ENCODE results near the gene KIN.

Gene KIN

DNA sequence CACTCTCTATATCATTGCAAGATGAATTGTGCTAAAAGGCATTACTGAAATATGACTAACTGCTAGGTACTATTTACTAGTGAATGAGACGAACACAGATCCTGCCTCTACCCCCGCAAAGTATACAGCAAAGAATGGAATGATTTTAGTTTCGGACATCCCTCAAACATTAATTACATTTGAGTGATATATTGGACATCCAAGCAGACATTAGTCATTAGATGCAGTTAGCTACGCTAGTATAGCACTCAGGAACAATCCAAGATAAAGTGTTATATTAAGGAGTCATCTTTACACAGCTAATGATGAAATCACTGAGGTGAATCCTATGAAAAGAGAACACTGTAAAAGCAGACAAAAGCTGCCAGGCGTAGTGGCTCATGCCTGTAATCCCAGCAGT lies 23.2 kb upstream of the KIN start:
- in situ Hi-C loops (cut with MboI; ENCODE audit: low sequenced_read_pairs) = no loop called here

DNA sequence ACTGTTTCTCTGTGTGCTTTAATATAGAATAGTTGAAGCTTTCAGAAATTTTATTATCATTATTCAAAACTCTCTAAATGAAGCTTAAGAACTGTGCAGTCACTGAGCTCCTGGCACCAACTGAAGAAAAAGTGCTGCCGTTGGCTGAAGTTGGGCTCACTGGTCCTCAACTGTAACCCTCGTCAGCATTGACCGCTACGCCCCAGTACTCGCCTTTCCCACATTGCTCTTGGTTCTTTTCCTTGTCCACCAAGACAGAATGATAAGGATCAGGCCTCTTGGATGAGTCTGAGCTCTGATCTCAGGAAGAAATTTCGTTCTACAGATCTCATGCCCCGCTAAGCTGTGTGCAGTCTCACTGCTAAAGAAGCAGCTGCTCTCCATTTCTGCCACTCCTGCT lies 22.6 kb upstream of the KIN start:
- Histone ChIP-seq H3K27me3 (ENCODE audit: low read depth) (no peaks in the 10 kb centered on the region), H3K4me3 (no peak overlapping the region), H3K36me3 (replicated peaks) (peaks cover 20% of the 10 kb centered on the region), H3K9me3 (no peaks in the 10 kb centered on the region), H3K4me1 (no peaks in the 10 kb centered on the region)
- in situ Hi-C loops (cut with MboI; ENCODE audit: low sequenced_read_pairs) = no loop called here
- DNase-seq (ENCODE audit: low spot score in 2 of 2) = no peak

More for the DNA sequence above, 23.2 kb upstream of the KIN start:
- Histone ChIP-seq H3K4me3 (no peak overlapping the region), H3K4me1 (no peaks in the 10 kb centered on the region), H3K36me3 (replicated peaks) (peaks cover 17% of the 10 kb centered on the region), H3K9me3 (no peaks in the 10 kb centered on the region), H3K27me3 (ENCODE audit: low read depth) (no peaks in the 10 kb centered on the region)
- DNase-seq (ENCODE audit: low spot score in 2 of 2) = no peak

- H3K36me3 ChIP-seq (replicated peaks) = peaks cover 35% of the 10 kb centered on the region
- in situ Hi-C loops (cut with MboI; ENCODE audit: low sequenced_read_pairs) = no loop called here
- DNase-seq (ENCODE audit: low spot score in 2 of 2) = no peak
- H3K27me3 ChIP-seq (ENCODE audit: low read depth) = no peaks in the 10 kb centered on the region
- no peaks in the 10 kb centered on the region for H3K4me1 ChIP-seq
- H3K9me3 ChIP-seq = no peaks in the 10 kb centered on the region
- no peak overlapping the region for H3K4me3 ChIP-seq
Measured at GRCh38 chr10:7808686-7809267, 21.0 kb upstream of the KIN start.

GRCh38 chr10:7804741-7805140 lies 16.9 kb upstream of the KIN start:
- Histone ChIP-seq H3K9me3 (no peaks in the 10 kb centered on the region), H3K36me3 (replicated peaks) (peaks cover 73% of the 10 kb centered on the region), H3K4me1 (no peaks in the 10 kb centered on the region), H3K27me3 (ENCODE audit: low read depth) (no peaks in the 10 kb centered on the region), H3K4me3 (no peak overlapping the region)
- in situ Hi-C loops (cut with MboI; ENCODE audit: low sequenced_read_pairs) = no loop called here
- no peak for DNase-seq (ENCODE audit: low spot score in 2 of 2)

- Histone ChIP-seq H3K9me3 (no peaks in the 10 kb centered on the region), H3K4me1 (no peaks in the 10 kb centered on the region), H3K4me3 (no peak overlapping the region), H3K36me3 (replicated peaks) (peaks cover 78% of the 10 kb centered on the region), H3K27me3 (ENCODE audit: low read depth) (no peaks in the 10 kb centered on the region)
- in situ Hi-C loops (cut with MboI; ENCODE audit: low sequenced_read_pairs) = no loop called here
- no peak for DNase-seq (ENCODE audit: low spot score in 2 of 2)
Measured at GRCh38 chr10:7804216-7804615, 16.4 kb upstream of the KIN start.

GRCh38 chr10:7802606-7803005 lies 14.8 kb upstream of the KIN start:
- Histone ChIP-seq H3K4me1 (no peaks in the 10 kb centered on the region), H3K4me3 (no peak overlapping the region), H3K9me3 (no peaks in the 10 kb centered on the region), H3K36me3 (replicated peaks) (peaks cover 86% of the 10 kb centered on the region), H3K27me3 (ENCODE audit: low read depth) (no peaks in the 10 kb centered on the region)
- DNase-seq (ENCODE audit: low spot score in 2 of 2) = no peak
- in situ Hi-C loops (cut with MboI; ENCODE audit: low sequenced_read_pairs) = no loop called here

GRCh38 chr10:7797582-7797981 lies 9.8 kb upstream of the KIN start:
- DNase-seq (ENCODE audit: low spot score in 2 of 2) = no peak
- H3K4me1 ChIP-seq = peaks cover 20% of the 10 kb centered on the region
- H3K27me3 ChIP-seq (ENCODE audit: low read depth) = no peaks in the 10 kb centered on the region
- in situ Hi-C loops (cut with MboI; ENCODE audit: low sequenced_read_pairs) = no loop called here
- H3K9me3 ChIP-seq = no peaks in the 10 kb centered on the region
- H3K36me3 ChIP-seq (replicated peaks) = peaks cover 59% of the 10 kb centered on the region
- H3K4me3 ChIP-seq = no peak overlapping the region

- Histone ChIP-seq H3K27me3 (ENCODE audit: low read depth) (no peaks in the 10 kb centered on the region), H3K9me3 (no peaks in the 10 kb centered on the region)
- in situ Hi-C loops (cut with MboI; ENCODE audit: low sequenced_read_pairs) = no loop called here
Measured at GRCh38 chr10:7795605-7796004, 7.8 kb upstream of the KIN start.

DNA sequence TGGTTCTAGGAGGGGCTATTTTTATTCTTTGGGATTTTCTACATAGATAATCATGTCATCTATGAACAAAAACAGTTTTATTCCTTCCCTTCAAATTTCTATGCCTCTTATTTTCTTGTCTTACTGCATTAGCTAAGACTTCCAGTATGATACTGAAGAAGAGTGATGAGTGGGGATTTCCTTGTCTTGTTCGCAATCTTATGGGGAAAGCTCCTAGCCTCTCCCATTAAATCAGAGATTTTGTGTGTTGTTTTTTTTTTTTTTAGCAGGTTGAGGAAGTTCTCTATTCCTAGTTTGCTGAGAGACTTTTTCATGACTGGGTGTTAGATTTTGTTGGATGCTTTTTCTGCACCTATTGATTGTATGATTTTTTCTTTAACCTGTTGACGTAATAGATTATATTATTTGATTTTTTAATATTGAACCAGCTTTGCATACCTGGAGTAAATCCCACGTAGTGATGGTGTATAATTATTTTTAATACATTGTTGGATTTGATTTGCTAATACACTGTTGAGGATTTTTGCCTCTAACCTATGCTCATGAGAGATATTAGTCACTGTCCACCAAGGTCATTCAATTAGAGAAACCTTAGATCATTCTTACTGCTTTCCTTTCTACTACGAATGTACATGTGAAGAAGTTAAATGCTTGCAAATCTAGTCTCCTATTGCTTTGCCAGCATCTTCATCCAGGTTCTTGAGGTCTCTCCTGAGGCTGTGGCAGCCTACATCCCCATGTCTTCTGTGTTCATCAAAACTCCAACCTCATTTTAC lies 6.6 kb upstream of the KIN start:
- in situ Hi-C loops (cut with MboI; ENCODE audit: low sequenced_read_pairs) = no loop called here
- Histone ChIP-seq H3K4me1 (peaks cover 42% of the 10 kb centered on the region), H3K4me3 (no peak overlapping the region), H3K36me3 (replicated peaks) (peaks cover 37% of the 10 kb centered on the region), H3K9me3 (no peaks in the 10 kb centered on the region), H3K27me3 (ENCODE audit: low read depth) (no peaks in the 10 kb centered on the region)
- DNase-seq (ENCODE audit: low spot score in 2 of 2) = no peak

More at GRCh38 chr10:7795605-7796004, 7.8 kb upstream of the KIN start:
- peaks cover 31% of the 10 kb centered on the region for H3K4me1 ChIP-seq
- H3K4me3 ChIP-seq = no peak overlapping the region
- peaks cover 46% of the 10 kb centered on the region for H3K36me3 ChIP-seq (replicated peaks)
- peak; percentile 22 to 26 for DNase-seq (ENCODE audit: low spot score in 2 of 2)

GRCh38 chr10:7792541-7792940 lies 4.7 kb upstream of the KIN start:
- DNase-seq (ENCODE audit: low spot score in 2 of 2) = peak in 1 of 2 experiments; percentile 54
- Histone ChIP-seq H3K4me1 (peaks cover 43% of the 10 kb centered on the region), H3K27me3 (ENCODE audit: low read depth) (no peaks in the 10 kb centered on the region), H3K4me3 (no peak overlapping the region), H3K36me3 (replicated peaks) (peaks cover 26% of the 10 kb centered on the region), H3K9me3 (no peaks in the 10 kb centered on the region)
- in situ Hi-C loops (cut with MboI; ENCODE audit: low sequenced_read_pairs) = no loop called here

DNA sequence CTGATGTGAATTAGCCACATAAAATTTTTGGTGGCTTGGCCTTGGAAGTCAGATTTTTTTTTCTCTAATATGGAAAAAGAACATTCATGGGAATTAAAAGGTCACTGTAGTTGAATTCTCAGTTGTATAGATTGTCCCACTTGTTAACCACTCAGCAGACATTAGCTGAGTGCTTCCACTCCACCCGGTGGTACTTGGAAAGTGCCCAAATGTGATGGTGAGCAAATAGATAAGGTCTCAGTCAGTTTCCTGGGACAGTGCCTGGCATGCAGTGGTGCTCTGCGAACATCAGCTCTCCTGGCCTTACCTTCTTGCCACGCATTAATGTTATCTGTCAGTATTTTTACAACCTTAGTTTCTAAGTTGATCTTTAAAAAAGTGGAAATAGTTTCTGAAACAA lies 1.6 kb upstream of the KIN start:
- Histone ChIP-seq H3K4me1 (peaks cover 37% of the 10 kb centered on the region), H3K4me3 (peak overlapping the region; percentile 77), H3K36me3 (replicated peaks) (peaks cover 12% of the 10 kb centered on the region), H3K27me3 (ENCODE audit: low read depth) (no peaks in the 10 kb centered on the region), H3K9me3 (no peaks in the 10 kb centered on the region)
- in situ Hi-C loops (cut with MboI; ENCODE audit: low sequenced_read_pairs) = no loop called here
- peak in 1 of 2 experiments; percentile 20 for DNase-seq (ENCODE audit: low spot score in 2 of 2)

DNA sequence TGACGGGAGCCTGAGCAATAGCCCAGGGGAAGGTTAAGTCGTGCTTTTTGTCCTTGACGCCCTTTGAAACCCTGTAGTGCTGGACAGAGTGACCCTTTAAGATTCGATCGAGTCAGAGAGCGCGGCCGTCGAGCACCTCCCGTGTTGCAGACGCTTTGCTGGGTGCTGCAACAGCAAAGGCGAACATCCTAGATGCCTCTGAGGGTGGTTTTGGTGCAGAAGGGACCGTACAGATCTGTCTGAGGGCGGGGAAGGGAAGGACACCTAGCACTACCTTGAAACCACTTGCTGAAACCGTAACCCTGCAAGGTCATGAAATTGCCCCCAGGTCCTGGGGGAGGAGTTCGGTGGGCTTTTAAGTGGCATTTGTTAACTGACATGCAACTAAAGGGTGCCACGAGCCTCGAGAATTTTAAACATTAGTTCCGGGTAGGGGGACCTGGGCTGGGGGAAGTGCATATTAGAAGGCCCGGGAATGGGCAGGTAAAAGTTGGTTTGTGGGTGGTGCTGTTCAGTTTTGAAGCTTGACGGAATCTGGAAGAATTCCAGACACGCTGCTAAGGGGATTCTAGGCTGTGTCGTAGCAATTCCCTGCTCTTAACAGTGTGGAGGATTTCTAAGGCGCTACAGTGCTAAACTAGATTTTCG lies 970 bp upstream of the KIN start:
- Histone ChIP-seq H3K4me3 (peak overlapping the region; percentile 77), H3K9me3 (no peaks in the 10 kb centered on the region), H3K27me3 (ENCODE audit: low read depth) (no peaks in the 10 kb centered on the region), H3K4me1 (peaks cover 32% of the 10 kb centered on the region), H3K36me3 (replicated peaks) (peaks cover 10% of the 10 kb centered on the region; the same call in 1 of the 2 replicates)
- peak; percentile 30 to 41 for DNase-seq (ENCODE audit: low spot score in 2 of 2)
- in situ Hi-C loops (cut with MboI; ENCODE audit: low sequenced_read_pairs) = no loop called here

GRCh38 chr10:7787150-7787856 lies 490 bp downstream of the KIN start:
- peak overlapping the region; percentile 77 for H3K4me3 ChIP-seq
- H3K27me3 ChIP-seq (ENCODE audit: low read depth) = no peaks in the 10 kb centered on the region
- no peaks in the 10 kb centered on the region for H3K9me3 ChIP-seq
- in situ Hi-C loops (cut with MboI; ENCODE audit: low sequenced_read_pairs) = no loop called here
- H3K36me3 ChIP-seq (replicated peaks) = peaks cover 10% of the 10 kb centered on the region; the same call in 1 of the 2 replicates
- DNase-seq (ENCODE audit: low spot score in 2 of 2) = no peak
- H3K4me1 ChIP-seq = peaks cover 24% of the 10 kb centered on the region
